Activated CD4-positive, alpha-beta T cell treated with anti-CD3 and anti-CD28 coated beads, Interleukin-2, amount 10 ng/mL, durations not matched to agents 7 days and 5 days (primary cell): ENCODE measurements around the gene RIPOR2. TPM values are rescaled to one million over a fixed set of nuclear protein-coding genes. Genes with fewer than 3 reads are reported as not detected.

Experiments
- CTCF ChIA-PET: fragments of 350-600 bp; sonication (Branson Sonifier 250); formaldehyde crosslinking; loops from one replicate; lab custom pipeline; 2021; ENCODE audit warnings: antibody characterized with exemption; lab: Charles Lee
- POLR2A ChIA-PET: fragments of 350-600 bp; sonication (Branson Sonifier 250); formaldehyde crosslinking; loops from one replicate; lab custom pipeline; 2021; ENCODE audit warnings: antibody characterized with exemption; lab: Charles Lee
- DNase-seq: peaks from one replicate; pipeline ENCODE4 v3.0.0-alpha.2; 2020
- H3K27ac Mint-ChIP-seq: one replicate; pipeline ENCODE4 v1.8.0; 2021; ENCODE audit warnings: mild to moderate bottlenecking, moderate library complexity, mixed read lengths
- H3K27me3 Mint-ChIP-seq: one replicate; pipeline ENCODE4 v1.8.0; 2021; ENCODE audit warnings: mixed read lengths
- H3K36me3 Mint-ChIP-seq: one replicate; pipeline ENCODE4 v1.8.0; 2021; ENCODE audit warnings: low read depth, mixed read lengths
- H3K4me1 Mint-ChIP-seq: one replicate; pipeline ENCODE4 v1.8.0; 2021; ENCODE audit warnings: mixed read lengths
- H3K4me3 Mint-ChIP-seq: one replicate; pipeline ENCODE4 v1.8.0; 2021; ENCODE audit warnings: mild to moderate bottlenecking, moderate library complexity, mixed read lengths
- H3K9me3 Mint-ChIP-seq: one replicate; pipeline ENCODE4 v1.8.0; 2021; ENCODE audit warnings: mixed read lengths
- total RNA-seq, 2 experiments: library from RNA; stranded (reverse); gene quantifications; one replicate each; pipeline ENCODE4 v1.2.3, GENCODE V29; 2021

RIPOR2 gene
- total RNA-seq, 2 experiments from 2014 or later: 287 to 303 TPM

DNA sequence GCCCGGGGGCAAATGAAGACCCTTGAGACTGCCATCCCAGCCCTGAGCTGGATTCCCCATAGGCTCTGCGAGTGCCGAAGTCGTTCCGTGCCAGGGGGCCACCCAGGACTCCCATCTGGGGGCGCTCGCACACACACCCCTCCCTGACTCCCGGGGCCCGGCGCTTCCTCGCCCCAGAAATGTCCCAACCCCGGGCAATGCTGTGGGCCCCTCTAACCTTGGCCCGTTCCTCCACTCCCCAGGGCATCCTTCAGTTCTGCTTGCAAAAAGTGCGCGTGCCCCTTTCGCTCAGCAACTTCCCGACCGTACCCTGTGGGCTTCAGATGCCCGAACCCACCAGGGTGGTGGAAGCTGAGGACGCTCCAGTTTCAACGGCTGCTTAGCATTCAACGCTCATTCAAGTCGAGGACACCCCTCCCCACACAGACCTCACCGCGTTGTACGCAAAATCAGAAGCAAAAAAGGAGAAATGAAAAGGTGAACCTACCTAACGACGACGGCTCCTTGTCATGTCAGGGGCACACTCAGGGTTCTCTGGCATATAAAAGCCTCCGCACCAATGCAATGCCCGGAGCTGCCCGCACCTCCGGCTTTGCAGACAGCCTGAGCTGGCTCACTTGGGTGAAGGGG is 25.3 kb downstream of the RIPOR2 start:
- H3K27me3 Mint-ChIP-seq: no peaks in the 10 kb centered on the region
- peaks cover 94% of the 10 kb centered on the region for H3K4me1 Mint-ChIP-seq
- POLR2A ChIA-PET: interaction anchor here (1.1 kb wide), 2 partner anchors 10 to 43 kb away, joined by 3 read pairs; no protein-coding TSS in a partner anchor
- CTCF ChIA-PET: interaction anchor here (0.8 to 4.7 kb wide), 17 partner anchors 8 to 270 kb away, joined by 3 to 35 read pairs (median 5); no protein-coding TSS in a partner anchor
- peaks cover 91% of the 10 kb centered on the region for H3K36me3 Mint-ChIP-seq
- H3K4me3 Mint-ChIP-seq: peak overlapping the region; percentile 85
- peak; percentile 42 for DNase-seq
- H3K27ac Mint-ChIP-seq: peak overlapping the region; percentile 88
- peaks cover 2% of the 10 kb centered on the region for H3K9me3 Mint-ChIP-seq

DNA sequence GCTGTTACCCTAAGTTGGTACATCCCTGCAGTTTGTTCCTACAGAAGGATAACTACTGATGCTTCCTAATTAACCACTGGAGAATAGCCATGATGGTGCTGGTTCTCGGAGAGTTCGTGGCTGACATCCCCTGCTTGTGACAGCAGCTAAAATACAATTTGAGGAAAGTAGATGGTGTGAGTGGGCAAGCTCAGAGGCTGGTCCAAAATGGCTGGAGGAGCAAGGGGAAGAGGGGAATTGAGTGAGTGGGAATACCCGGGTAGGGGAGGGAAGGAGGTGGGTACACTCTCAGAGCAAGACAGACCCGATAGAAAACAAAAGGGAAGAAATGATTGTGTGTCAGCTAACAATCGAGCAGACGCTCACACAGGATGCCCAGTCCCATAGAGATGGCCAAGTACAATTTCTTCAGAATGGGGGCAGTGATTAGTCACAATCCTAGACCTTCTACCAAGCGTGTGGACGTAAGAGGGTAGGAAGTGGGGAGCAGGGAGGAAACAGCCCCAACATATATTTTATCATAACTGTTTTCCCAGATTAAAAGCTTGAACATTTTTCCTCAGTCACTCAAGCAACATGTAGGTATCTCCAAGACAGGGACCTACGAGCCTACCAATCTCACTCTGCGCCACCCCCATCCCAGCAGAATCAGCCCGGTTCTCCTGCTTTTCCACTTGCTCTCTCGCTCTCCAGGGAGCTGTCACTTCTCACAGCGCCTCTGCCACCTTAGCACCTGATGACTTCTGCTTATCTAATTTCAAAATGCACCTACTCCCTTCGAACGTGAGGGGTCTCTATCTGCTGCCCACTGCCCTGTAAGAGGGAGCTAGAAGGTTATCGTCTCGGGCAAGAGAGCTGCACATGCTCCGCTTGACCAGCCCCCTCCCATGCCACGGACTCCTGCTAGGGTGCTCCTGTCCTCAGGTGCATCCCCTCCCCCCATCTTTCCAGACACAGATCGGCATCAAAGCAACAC is 26.2 kb downstream of the RIPOR2 start:
- Mint-ChIP-seq H3K4me3 (peak overlapping the region; percentile 85), H3K4me1 (peaks cover 95% of the 10 kb centered on the region), H3K27me3 (no peaks in the 10 kb centered on the region), H3K9me3 (peaks cover 2% of the 10 kb centered on the region), H3K27ac (peak overlapping the region; percentile 88), H3K36me3 (peaks cover 93% of the 10 kb centered on the region)
- DNase-seq: no peak
- ChIA-PET CTCF (interaction anchor here (0.8 to 4.7 kb wide), 13 partner anchors 9 to 183 kb away, joined by 3 to 35 read pairs (median 7); no protein-coding TSS in a partner anchor), POLR2A (interaction anchor here (1.1 kb wide), 1 partner anchor 42 kb away, joined by 3 read pairs; no protein-coding TSS in a partner anchor)

DNA sequence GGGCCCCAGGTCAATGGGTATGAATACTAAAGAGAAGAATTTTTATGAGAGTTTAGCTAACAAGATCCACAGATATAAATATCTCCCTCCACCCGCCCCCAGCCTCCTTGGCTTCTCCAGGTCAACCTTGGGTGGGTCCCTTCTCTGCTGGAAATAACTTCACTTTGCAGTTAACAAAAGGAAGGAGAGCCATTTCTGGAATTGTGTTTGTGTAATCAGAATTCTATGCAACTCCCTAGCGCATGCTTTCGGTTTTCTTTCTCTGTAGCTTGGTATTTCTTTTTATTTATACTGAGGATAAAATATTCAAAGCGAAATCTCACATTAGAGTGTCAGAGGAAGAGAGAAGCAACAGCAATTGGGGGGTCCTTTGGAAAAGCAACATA is 27.1 kb downstream of the RIPOR2 start:
- Mint-ChIP-seq H3K27me3 (no peaks in the 10 kb centered on the region), H3K36me3 (peaks cover 94% of the 10 kb centered on the region), H3K27ac (peak overlapping the region; percentile 88)

DNA sequence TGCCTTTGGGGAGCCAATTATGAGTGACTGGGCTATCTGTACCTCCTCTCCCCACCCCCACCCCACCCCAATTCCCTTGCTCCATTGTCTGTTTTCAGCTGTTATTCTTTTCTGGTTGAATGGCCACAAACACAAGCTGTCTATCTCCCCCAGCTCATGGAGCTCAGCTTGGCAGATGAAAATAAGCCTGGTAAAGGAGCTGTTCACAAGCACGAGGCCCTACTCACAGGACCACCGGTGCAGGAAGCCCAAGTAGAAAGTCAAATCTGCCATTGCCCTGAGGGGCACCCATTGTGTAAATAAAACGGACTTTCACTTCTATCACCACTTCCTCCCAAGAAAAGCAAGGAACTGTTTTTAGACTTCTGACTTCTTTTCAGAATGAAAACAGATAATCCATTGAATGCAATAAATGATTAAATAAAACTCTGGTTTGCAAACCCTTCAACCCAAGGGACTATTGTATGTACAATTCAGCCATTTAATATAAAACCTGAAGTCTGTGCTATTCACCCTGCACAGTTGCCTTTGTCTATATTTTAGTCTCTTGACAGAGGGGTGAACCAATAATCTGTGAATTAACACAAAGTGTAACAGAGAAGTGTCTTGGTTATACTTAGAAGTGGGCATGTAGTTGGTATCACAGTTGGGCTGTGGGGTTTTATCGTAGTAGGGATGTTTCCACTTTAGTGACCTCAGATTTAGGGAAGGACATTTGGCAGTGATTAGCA is 27.7 kb downstream of the RIPOR2 start:
- no peak for DNase-seq
- Mint-ChIP-seq H3K9me3 (peaks cover 2% of the 10 kb centered on the region), H3K4me1 (peaks cover 93% of the 10 kb centered on the region), H3K27ac (peak overlapping the region; percentile 88), H3K4me3 (peak overlapping the region; percentile 85), H3K36me3 (peaks cover 93% of the 10 kb centered on the region), H3K27me3 (no peaks in the 10 kb centered on the region)
- CTCF ChIA-PET: interaction anchor here (1.2 to 4.7 kb wide), 3 partner anchors 9 to 29 kb away, joined by 4 to 35 read pairs (median 15); no protein-coding TSS in a partner anchor
- POLR2A ChIA-PET: no interaction called here

More for the DNA sequence above, 27.1 kb downstream of the RIPOR2 start:
- Mint-ChIP-seq H3K9me3 (peaks cover 2% of the 10 kb centered on the region), H3K4me1 (peaks cover 95% of the 10 kb centered on the region), H3K4me3 (peak overlapping the region; percentile 85)
- no peak for DNase-seq
- CTCF ChIA-PET: interaction anchor here (1.2 to 4.7 kb wide), 6 partner anchors 9 to 82 kb away, joined by 4 to 35 read pairs (median 9); no protein-coding TSS in a partner anchor
- POLR2A ChIA-PET: no interaction called here

DNA sequence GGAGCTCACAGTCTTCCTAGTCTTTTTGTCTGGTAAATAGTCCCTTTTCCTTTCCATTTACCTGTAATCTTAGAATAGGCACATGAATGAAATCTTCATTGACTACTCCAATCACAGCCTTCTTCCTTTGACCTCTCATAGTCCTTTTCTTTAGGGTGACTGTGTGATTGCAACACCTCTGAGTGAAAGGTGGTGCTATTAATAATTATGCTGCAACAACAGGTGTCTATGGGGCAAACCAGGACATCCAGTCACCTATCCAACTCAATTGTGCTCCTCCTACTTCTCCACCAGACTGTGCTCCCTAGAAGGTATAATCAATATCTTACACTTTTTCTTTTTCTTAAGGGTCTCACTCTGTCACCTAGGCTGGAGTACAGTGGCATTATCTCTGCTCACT is 29.4 kb downstream of the RIPOR2 start:
- no peak for DNase-seq
- Mint-ChIP-seq H3K4me1 (peaks cover 93% of the 10 kb centered on the region), H3K4me3 (no peak overlapping the region), H3K27ac (no peak overlapping the region), H3K9me3 (peaks cover 2% of the 10 kb centered on the region), H3K27me3 (no peaks in the 10 kb centered on the region), H3K36me3 (peaks cover 93% of the 10 kb centered on the region)
- CTCF ChIA-PET: interaction anchor here (0.7 to 1.5 kb wide), 3 partner anchors 8 to 49 kb away, joined by 3 to 6 read pairs (median 4); no protein-coding TSS in a partner anchor
- POLR2A ChIA-PET: interaction anchor here (0.6 kb wide), 1 partner anchor 68 kb away, joined by 4 read pairs; no protein-coding TSS in a partner anchor

DNA sequence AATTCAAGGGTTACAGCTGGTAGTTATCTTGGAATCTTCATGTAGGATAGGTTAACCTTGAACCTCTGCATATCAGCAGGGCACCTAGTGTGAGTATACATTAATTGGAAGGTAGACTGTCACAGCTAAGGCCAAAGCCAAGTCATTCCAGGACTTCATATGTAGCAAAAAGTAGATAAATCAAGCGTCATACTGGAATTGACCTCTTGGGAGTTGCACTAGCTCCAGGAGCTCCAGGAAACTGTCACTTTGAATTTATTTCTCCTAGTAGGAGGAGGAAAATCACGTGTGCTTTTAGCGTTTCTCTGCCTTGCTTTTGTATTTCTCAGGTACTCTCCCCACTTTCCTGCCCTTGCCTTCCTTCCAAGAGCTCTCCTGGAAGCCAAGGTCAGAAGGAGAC is 30.3 kb downstream of the RIPOR2 start:
- Mint-ChIP-seq H3K9me3 (peaks cover 2% of the 10 kb centered on the region), H3K27me3 (no peaks in the 10 kb centered on the region), H3K27ac (no peak overlapping the region), H3K36me3 (peaks cover 94% of the 10 kb centered on the region), H3K4me3 (no peak overlapping the region), H3K4me1 (peaks cover 96% of the 10 kb centered on the region)
- DNase-seq: no peak
- ChIA-PET POLR2A (no interaction called here), CTCF (interaction anchor here (0.7 to 1.5 kb wide), 5 partner anchors 9 to 48 kb away, joined by 3 to 6 read pairs (median 4); no protein-coding TSS in a partner anchor)

DNA sequence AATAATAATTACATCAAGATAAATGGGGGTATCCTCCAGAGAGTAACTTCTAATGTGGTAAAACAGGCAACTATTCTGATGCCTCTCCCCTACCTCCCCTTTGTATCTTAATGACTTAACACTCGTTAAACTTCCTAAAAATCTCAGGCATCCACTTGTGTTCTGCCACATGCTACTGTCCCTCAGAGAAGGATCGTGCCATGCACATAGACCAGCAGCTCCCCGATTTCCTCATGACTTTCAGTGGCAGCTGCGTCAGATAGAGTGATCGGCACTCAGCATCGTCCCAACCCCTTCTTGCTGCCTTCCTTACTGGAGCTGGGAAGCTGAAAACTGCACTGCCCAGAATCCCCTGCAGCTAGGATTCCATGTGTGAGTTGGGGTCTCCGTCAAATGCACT is 32.1 kb downstream of the RIPOR2 start:
- no peak for DNase-seq
- no peak overlapping the region for H3K4me3 Mint-ChIP-seq
- H3K27me3 Mint-ChIP-seq: no peaks in the 10 kb centered on the region
- peaks cover 2% of the 10 kb centered on the region for H3K9me3 Mint-ChIP-seq
- H3K4me1 Mint-ChIP-seq: peaks cover 96% of the 10 kb centered on the region
- peaks cover 90% of the 10 kb centered on the region for H3K36me3 Mint-ChIP-seq
- ChIA-PET CTCF (interaction anchor here (1.0 to 1.5 kb wide), 5 partner anchors 9 to 167 kb away, joined by 3 to 4 read pairs (median 3); no protein-coding TSS in a partner anchor), POLR2A (no interaction called here)
- H3K27ac Mint-ChIP-seq: no peak overlapping the region

DNA sequence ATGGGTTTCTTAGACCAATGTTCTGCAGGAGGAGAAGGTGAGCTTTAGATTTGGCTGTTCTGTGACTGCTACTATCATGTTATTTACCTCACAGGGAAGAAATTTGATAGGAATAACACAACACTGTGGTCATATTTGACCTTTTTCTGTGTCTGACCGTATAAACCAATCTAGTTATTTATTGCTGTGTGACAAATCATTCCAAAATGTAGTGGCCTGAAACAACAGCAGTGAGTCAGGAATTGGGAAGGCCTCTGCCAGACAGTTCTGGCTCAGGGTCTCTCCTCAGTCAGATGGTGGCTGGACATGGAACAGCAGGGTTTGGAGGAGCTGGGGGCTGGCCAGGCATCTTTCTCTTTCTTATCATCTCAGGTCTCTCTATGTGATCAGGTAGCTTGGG is 33.0 kb downstream of the RIPOR2 start:
- ChIA-PET CTCF (interaction anchor here (1.0 to 1.6 kb wide), 3 partner anchors 27 to 115 kb away, joined by 3 to 4 read pairs (median 3); no protein-coding TSS in a partner anchor), POLR2A (no interaction called here)
- H3K27ac Mint-ChIP-seq: peak overlapping the region; percentile 10
- DNase-seq: no peak
- H3K36me3 Mint-ChIP-seq: peaks cover 92% of the 10 kb centered on the region
- H3K27me3 Mint-ChIP-seq: no peaks in the 10 kb centered on the region
- H3K4me3 Mint-ChIP-seq: no peak overlapping the region
- H3K4me1 Mint-ChIP-seq: peaks cover 96% of the 10 kb centered on the region
- H3K9me3 Mint-ChIP-seq: peaks cover 2% of the 10 kb centered on the region

DNA sequence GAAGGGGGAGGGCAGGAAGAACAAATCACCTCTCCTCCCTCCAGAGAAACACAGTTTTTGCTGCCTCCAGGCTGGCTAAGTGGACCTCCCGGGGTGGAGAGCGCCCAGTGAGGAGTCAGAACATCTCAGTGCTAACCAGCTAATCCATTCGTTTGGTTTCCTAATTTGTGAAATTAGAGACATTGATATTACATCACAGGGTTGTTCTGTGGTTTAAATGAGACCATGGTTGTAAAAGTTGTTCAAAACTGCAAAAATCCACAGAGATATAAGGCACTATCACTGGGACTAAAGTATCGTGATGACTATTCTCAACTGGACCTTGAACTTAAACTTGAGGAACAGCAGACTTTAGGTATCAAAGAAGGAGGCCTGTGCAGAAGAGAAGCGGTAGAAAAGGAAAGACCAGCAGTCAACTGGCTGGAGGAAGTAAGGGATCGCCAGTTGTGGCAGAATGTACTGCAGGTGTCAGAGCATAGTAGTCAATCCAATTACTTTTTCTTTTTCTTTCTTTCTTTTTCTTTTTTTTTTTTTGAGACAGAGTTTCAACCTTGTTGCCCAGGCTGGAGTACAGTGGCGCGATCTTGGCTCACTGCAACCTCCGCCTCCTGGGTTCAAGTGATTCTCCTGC is 33.9 kb downstream of the RIPOR2 start:
- peaks cover 93% of the 10 kb centered on the region for H3K4me1 Mint-ChIP-seq
- H3K9me3 Mint-ChIP-seq: peaks cover 2% of the 10 kb centered on the region
- H3K36me3 Mint-ChIP-seq: peaks cover 93% of the 10 kb centered on the region
- POLR2A ChIA-PET: no interaction called here
- DNase-seq: no peak
- no peak overlapping the region for H3K4me3 Mint-ChIP-seq
- CTCF ChIA-PET: interaction anchor here (1.3 to 1.6 kb wide), 2 partner anchors 28 to 29 kb away, joined by 3 to 4 read pairs; no protein-coding TSS in a partner anchor
- peak overlapping the region; percentile 37 for H3K27ac Mint-ChIP-seq
- no peaks in the 10 kb centered on the region for H3K27me3 Mint-ChIP-seq

DNA sequence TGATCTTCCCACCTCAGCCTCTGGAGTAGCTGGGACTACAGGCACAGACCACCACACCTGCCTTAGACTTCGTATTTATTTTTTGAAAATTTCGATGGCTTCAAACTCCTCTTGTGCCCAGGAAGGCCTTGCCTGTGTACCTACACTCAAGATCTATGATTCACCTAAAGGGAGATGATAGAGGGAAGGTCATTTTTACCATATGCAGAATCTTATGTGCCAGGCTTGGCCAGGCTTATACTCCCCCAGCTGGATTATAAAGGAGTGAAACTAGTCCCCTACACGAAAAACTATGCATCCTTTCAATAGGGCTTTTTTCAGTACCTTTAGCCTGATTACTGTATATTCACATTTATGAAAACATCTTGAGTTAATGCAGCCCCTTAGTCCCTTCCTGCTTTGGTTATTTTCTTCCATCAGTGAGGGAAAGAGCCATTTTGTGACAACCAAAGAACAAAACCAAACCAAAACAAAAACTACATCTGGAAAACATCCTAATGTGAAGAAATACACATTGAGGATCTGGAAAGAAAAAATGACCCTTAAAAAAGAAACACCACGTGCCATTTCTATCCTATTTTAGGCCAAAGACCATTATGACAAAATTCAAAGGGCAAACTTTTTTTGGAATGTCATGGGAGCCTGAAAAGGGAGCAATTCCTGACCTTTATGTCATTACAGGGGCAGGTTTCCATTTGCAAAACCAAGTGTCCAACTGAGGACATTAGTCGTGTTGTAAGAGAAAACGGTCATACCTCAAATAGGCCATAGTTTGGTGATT is 34.7 kb downstream of the RIPOR2 start:
- peaks cover 90% of the 10 kb centered on the region for H3K4me1 Mint-ChIP-seq
- peak overlapping the region; percentile 37 for H3K4me3 Mint-ChIP-seq
- H3K9me3 Mint-ChIP-seq: peaks cover 2% of the 10 kb centered on the region
- H3K27ac Mint-ChIP-seq: peak overlapping the region; percentile 81
- no peak for DNase-seq
- ChIA-PET POLR2A (no interaction called here), CTCF (interaction anchor here (1.8 to 3.5 kb wide), 6 partner anchors 9 to 126 kb away, joined by 6 to 35 read pairs (median 10); no protein-coding TSS in a partner anchor)
- H3K27me3 Mint-ChIP-seq: no peaks in the 10 kb centered on the region
- H3K36me3 Mint-ChIP-seq: peaks cover 90% of the 10 kb centered on the region

DNA sequence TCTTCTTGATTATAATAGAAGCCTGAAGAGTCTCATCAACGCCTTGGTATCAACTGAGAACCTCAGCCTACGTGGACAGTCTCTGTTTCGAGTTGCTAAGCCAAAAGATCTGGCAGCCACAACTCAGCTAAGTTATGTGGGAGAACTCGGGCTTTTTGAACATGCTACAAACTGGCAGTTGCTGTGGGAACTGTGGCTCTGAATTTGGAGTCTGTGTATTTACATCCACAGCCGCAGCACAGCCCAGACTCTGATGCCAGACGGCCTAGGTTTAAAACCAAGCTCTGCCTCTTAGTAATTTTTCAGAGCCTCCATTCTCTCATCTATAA is 35.8 kb downstream of the RIPOR2 start:
- DNase-seq: peak; percentile 39
- ChIA-PET CTCF (interaction anchor here (1.0 to 3.5 kb wide), 7 partner anchors 8 to 127 kb away, joined by 3 to 35 read pairs (median 9); no protein-coding TSS in a partner anchor), POLR2A (interaction anchor here (0.5 to 0.6 kb wide), 2 partner anchors 14 to 1283 kb away, joined by 3 read pairs; no protein-coding TSS in a partner anchor)
- H3K27ac Mint-ChIP-seq: peak overlapping the region; percentile 66
- H3K27me3 Mint-ChIP-seq: no peaks in the 10 kb centered on the region
- H3K4me3 Mint-ChIP-seq: peak overlapping the region; percentile 33
- peaks cover 89% of the 10 kb centered on the region for H3K36me3 Mint-ChIP-seq
- no peaks in the 10 kb centered on the region for H3K9me3 Mint-ChIP-seq
- H3K4me1 Mint-ChIP-seq: peaks cover 82% of the 10 kb centered on the region
